HepG2 (cell line): ENCODE data around the gene NYAP1. TPM values are rescaled to one million over a fixed set of nuclear protein-coding genes. Genes with fewer than 3 reads are reported as not detected.

ENCODE experiments used
- AGO2 ChIP-seq: fragments of 200-400 bp; formaldehyde crosslinking; optimal IDR thresholded peaks from 2 replicates; pipeline ENCODE3; 2017; ENCODE audit warnings: mild to moderate bottlenecking, low read depth, low read length, moderate library complexity
- ATF1 ChIP-seq: IDR thresholded peaks from 2 replicates; pipeline ENCODE4 v1.6.1; 2016; ENCODE audit warnings: mild to moderate bottlenecking, control low read depth
- CBFB ChIP-seq: sonication (generic); formaldehyde crosslinking; IDR thresholded peaks from 2 replicates; pipeline ENCODE4 v1.4.0; 2020; ENCODE audit warnings: missing genetic modification reagents
- CREB1 ChIP-seq, 2 experiments: fragments of 450-650 bp in 1 of 2; IDR thresholded peaks; 2 replicates each; pipeline ENCODE4 v1.6.1; 2016 to 2017; ENCODE audit warnings: control low read depth in 1 of 2, mild to moderate bottlenecking in 1 of 2, missing compliant biosample characterization in 1 of 2, missing genetic modification characterization in 1 of 2
- CREB3 ChIP-seq: sonication (generic); formaldehyde crosslinking; IDR thresholded peaks from 2 replicates; pipeline ENCODE4 v1.5.0; 2020; ENCODE audit warnings: missing genetic modification reagents
- HNRNPLL ChIP-seq: fragments of 200-400 bp; formaldehyde crosslinking; IDR thresholded peaks from 2 replicates; pipeline ENCODE4 v1.6.1; 2017; ENCODE audit warnings: mild to moderate bottlenecking, low read depth, low read length; ENCODE audit not compliant: poor library complexity, severe bottlenecking
- MAZ ChIP-seq, 2 experiments: sonication (generic) in 1 of 2; formaldehyde crosslinking in 1 of 2; IDR thresholded peaks; 2 replicates each; pipeline versions ENCODE4 v1.5.0 to v1.6.1; 2012 to 2020; ENCODE audit warnings: low read depth in 2 of 2, mild to moderate bottlenecking in 2 of 2, borderline replicate concordance in 1 of 2, improper control_type of control experiment in 1 of 2, low read length in 1 of 2, missing genetic modification reagents in 1 of 2, moderate library complexity in 1 of 2
- MEF2D ChIP-seq: sonication (generic); formaldehyde crosslinking; IDR thresholded peaks from 2 replicates; pipeline ENCODE4 v1.5.1; 2020; ENCODE audit warnings: mild to moderate bottlenecking, missing genetic modification reagents
- PAXIP1 ChIP-seq: sonication (generic); formaldehyde crosslinking; conservative IDR thresholded peaks from 2 replicates; pipeline ENCODE4 v1.4.0; 2020; ENCODE audit warnings: mild to moderate bottlenecking, missing genetic modification reagents, moderate library complexity
- TBX3 ChIP-seq: fragments of 450-650 bp; IDR thresholded peaks from 2 replicates; pipeline ENCODE4 v1.6.1; 2017; ENCODE audit warnings: antibody characterized with exemption, mild to moderate bottlenecking, inconsistent platforms, borderline replicate concordance
- TCF12 ChIP-seq, 2 experiments: fragments of 450-650 bp in 1 of 2; sonication (generic) in 1 of 2; formaldehyde crosslinking in 1 of 2; IDR thresholded peaks; 2 replicates each; pipeline versions ENCODE4 v1.6.1 to v1.8.0; 2017 to 2022; ENCODE audit warnings: antibody characterized with exemption in 1 of 2, mild to moderate bottlenecking in 1 of 2, missing genetic modification reagents in 1 of 2, moderate library complexity in 1 of 2
- ZNF503 ChIP-seq: sonication (generic); formaldehyde crosslinking; IDR thresholded peaks from 2 replicates; pipeline ENCODE4 v1.4.0; 2020; ENCODE audit warnings: missing genetic modification reagents
- ZNF788 ChIP-seq: sonication (generic); formaldehyde crosslinking; IDR thresholded peaks from 2 replicates; pipeline ENCODE4 v1.5.0; 2020; ENCODE audit warnings: mild to moderate bottlenecking, missing genetic modification reagents, borderline replicate concordance
- ZNF841 ChIP-seq: sonication (generic); formaldehyde crosslinking; IDR thresholded peaks from 2 replicates; pipeline ENCODE4 v1.8.1; 2023; ENCODE audit warnings: missing genetic modification reagents, borderline replicate concordance
- polyA plus RNA-seq, 8 experiments: library from polyadenylated mRNA; depleted of rRNA in 3 of 8; stranded (reverse) in 7 of 8; unstranded in 1 of 8; fragments of >200 nt; fragmentation: Illumina TruSeq in 4 of 8; extraction: Trizol in 4 of 8; gene quantifications; 2 replicates each; pipeline versions ENCODE4 v1.2.1 to v1.2.3, GENCODE V29; 2011 to 2016; ENCODE audit warnings: low read depth in 4 of 8, missing spikeins in 1 of 8, mixed read lengths in 1 of 8; ENCODE audit not compliant: insufficient read depth in 1 of 8
- total RNA-seq, 5 experiments: library from RNA; depleted of rRNA; stranded (reverse); fragments of >200 nt; fragmentation: Illumina TruSeq; extraction: Trizol; gene quantifications; 2 replicates each; pipeline ENCODE4 v1.2.3, GENCODE V29; 2016; ENCODE audit warnings: low read depth in 1 of 5
- TF ChIP-seq, protein P1 (sequence below): IDR thresholded peaks from 2 replicates; pipeline ENCODE4 v1.6.1; 2016; ENCODE audit warnings: missing genetic modification reagents, missing compliant biosample characterization
- TF ChIP-seq, protein P2 (sequence below): sonication (generic); formaldehyde crosslinking; IDR thresholded peaks from 2 replicates; pipeline ENCODE4 v1.5.1; 2020; ENCODE audit warnings: mild to moderate bottlenecking, missing genetic modification reagents, moderate library complexity

Gene NYAP1
- total and polyA plus RNA-seq, 2 of the 13 experiments (the other 11 are each of a cell fraction or from before 2014, with no cell fraction given): 0.15 to 0.46 TPM

GRCh38 chr7:100486753-100487446 lies 3.2 kb downstream of the NYAP1 start (continued):
- TF ChIP-seq, protein P1, sequence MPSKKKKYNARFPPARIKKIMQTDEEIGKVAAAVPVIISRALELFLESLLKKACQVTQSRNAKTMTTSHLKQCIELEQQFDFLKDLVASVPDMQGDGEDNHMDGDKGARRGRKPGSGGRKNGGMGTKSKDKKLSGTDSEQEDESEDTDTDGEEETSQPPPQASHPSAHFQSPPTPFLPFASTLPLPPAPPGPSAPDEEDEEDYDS (CRISPR knock-in tag): no peak
- TF ChIP-seq, protein P2, sequence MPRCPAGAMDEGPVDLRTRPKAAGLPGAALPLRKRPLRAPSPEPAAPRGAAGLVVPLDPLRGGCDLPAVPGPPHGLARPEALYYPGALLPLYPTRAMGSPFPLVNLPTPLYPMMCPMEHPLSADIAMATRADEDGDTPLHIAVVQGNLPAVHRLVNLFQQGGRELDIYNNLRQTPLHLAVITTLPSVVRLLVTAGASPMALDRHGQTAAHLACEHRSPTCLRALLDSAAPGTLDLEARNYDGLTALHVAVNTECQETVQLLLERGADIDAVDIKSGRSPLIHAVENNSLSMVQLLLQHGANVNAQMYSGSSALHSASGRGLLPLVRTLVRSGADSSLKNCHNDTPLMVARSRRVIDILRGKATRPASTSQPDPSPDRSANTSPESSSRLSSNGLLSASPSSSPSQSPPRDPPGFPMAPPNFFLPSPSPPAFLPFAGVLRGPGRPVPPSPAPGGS (CRISPR knock-in tag): no peak
- TF ChIP-seq CBFB (CRISPR knock-in tag): no peak
- TF ChIP-seq HNRNPLL: no peak
- TF ChIP-seq TCF12 (IDR thresholded peaks at IDR 0.05): no peak
- TF ChIP-seq TCF12 (CRISPR knock-in tag; IDR thresholded peaks at IDR 0.05): no peak
- no peak for TF ChIP-seq MAZ (IDR thresholded peaks at IDR 0.05; ENCODE audit: borderline replicate concordance, low read depth, low read length)
- TF ChIP-seq MAZ (CRISPR knock-in tag; IDR thresholded peaks at IDR 0.05; ENCODE audit: low read depth): no peak
- TF ChIP-seq CREB1 (IDR thresholded peaks at IDR 0.05): no peak
- TF ChIP-seq CREB1 (CRISPR knock-in tag; IDR thresholded peaks at IDR 0.05): no peak
- no peak for TF ChIP-seq ATF1 (CRISPR knock-in tag)
- TF ChIP-seq TBX3: no peak
- no peak for TF ChIP-seq PAXIP1
- TF ChIP-seq ZNF503: no peak
- TF ChIP-seq CREB3 (CRISPR knock-in tag): no peak
- no peak for TF ChIP-seq ZNF841 (CRISPR knock-in tag)
- TF ChIP-seq MEF2D (CRISPR knock-in tag): no peak
- no peak for TF ChIP-seq ZNF788 (CRISPR knock-in tag)
- peak; percentile 20 for TF ChIP-seq AGO2
